HG03460 (cell line): ENCODE results near the gene PELI1.
"Not testable (repeated sequence)": the region's sequence is repeated elsewhere in the genome, so short reads cannot be mapped to it uniquely, and the experiment has no call there.

Experiments used
- ATAC-seq: cut with Tn5 transposase; IDR thresholded peaks from one replicate; pipeline ENCODE4 v1.9.1; 2021; ENCODE audit not compliant: unreplicated experiment

Gene PELI1

GRCh38 chr2:64092502-64092901 lies 51.7 kb downstream of the PELI1 start:
- peak; percentile 66 for ATAC-seq

- no peak for ATAC-seq
Observed at GRCh38 chr2:64090264-64090663, 54.0 kb downstream of the PELI1 start.

- ATAC-seq: no peak
Observed at GRCh38 chr2:64086347-64087082, 57.7 kb downstream of the PELI1 start.

- no peak for ATAC-seq
Observed at GRCh38 chr2:64085936-64086335, 58.3 kb downstream of the PELI1 start.

GRCh38 chr2:64081046-64081445 lies 63.2 kb downstream of the PELI1 start:
- ATAC-seq: no peak

- ATAC-seq: no peak
Observed at GRCh38 chr2:64080179-64080578, 64.0 kb downstream of the PELI1 start.

- not testable (repeated sequence) for ATAC-seq
Observed at GRCh38 chr2:64079688-64080087, 64.5 kb downstream of the PELI1 start.

GRCh38 chr2:64076828-64077227 lies 67.4 kb downstream of the PELI1 start:
- ATAC-seq: not testable (repeated sequence)

- ATAC-seq: not testable (repeated sequence)
Observed at GRCh38 chr2:64074616-64075015, 69.6 kb downstream of the PELI1 start.

- ATAC-seq: no peak
Observed at GRCh38 chr2:64067326-64067725, 76.9 kb downstream of the PELI1 start.

- no peak for ATAC-seq
Observed at GRCh38 chr2:64065516-64065915, 78.7 kb downstream of the PELI1 start.

- ATAC-seq: no peak
Observed at GRCh38 chr2:64063924-64064331, 80.3 kb downstream of the PELI1 start.

- ATAC-seq: no peak
Observed at GRCh38 chr2:64063454-64063853, 80.8 kb downstream of the PELI1 start.

- no peak for ATAC-seq
Observed at GRCh38 chr2:64062840-64063239, 81.4 kb downstream of the PELI1 start.

GRCh38 chr2:64059270-64059669 lies 85.0 kb downstream of the PELI1 start:
- ATAC-seq: no peak

GRCh38 chr2:64056021-64056420 lies 88.2 kb downstream of the PELI1 start:
- ATAC-seq: no peak

- ATAC-seq: no peak
Observed at GRCh38 chr2:64054161-64054915, 89.9 kb downstream of the PELI1 start.

GRCh38 chr2:64052463-64053241 lies 91.6 kb downstream of the PELI1 start:
- no peak for ATAC-seq

- ATAC-seq: peak; percentile 90
Observed at GRCh38 chr2:64049633-64050220, 94.5 kb downstream of the PELI1 start.

GRCh38 chr2:64045938-64046337 lies 98.3 kb downstream of the PELI1 start:
- no peak for ATAC-seq
